Activated CD8-positive, alpha-beta memory T cell treated with anti-CD3 and anti-CD28 coated beads for 48 hours (primary cell): ENCODE measurements around the gene MSI2.

Source experiments
- DNase-seq, 3 experiments: peaks; one replicate each; pipeline ENCODE4 v3.0.0-alpha.2; 2020; ENCODE audit warnings: low read depth in 2 of 3, low spot score in 2 of 3

The MSI2 gene

DNA sequence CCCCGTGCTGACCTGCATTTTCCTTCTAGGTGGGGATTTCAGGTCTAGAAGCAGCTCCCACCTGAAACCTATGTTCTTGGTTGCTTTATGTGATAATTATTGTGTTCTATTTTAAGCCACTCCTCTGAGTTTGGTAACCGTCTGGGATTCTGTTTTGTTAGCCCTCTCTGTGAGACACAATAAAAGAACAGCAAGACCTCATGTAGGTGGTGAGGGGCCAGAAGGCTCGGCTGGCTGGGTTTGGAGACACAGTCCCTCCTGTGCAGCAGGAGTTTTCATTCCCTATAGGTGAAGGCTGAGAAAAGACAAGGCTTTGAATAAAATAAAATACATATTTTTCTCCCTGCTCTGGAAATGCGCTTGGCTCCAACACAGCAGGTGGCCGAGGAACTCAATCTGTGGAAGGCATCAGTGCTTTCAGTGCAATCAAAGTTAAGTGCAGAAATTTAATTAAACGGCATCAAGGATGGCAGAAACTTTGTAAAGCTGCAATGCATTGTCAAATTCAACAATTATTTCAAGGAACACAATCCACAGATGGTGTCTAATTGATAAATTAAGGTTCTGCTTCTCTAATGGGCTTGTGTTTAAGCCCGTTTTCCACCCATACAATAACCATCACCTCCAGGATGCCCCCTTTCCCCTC is 107.8 kb downstream of the MSI2 start:
- no peak for DNase-seq

- DNase-seq: no peak
These were observed 109.1 kb downstream of the MSI2 start for GRCh38 chr17:57365420-57365819.

DNA sequence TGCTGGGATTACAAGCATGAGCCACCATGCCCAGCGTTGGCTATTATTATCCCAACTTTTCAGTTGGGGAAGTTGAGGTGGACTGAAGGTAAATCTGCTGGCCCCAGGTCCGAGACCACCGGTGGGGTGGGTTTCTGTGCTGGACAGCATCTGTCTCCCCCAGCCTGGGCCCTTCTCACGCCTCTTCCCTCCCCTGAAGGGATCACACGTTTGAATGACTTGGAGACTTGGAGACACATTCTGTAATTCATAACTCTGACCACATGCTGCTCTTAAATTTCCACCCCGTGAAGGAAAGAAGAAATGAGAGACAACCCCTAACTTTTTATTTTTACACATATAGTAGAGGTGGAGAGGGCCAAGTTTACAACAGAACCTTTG is 109.8 kb downstream of the MSI2 start:
- DNase-seq: no peak

DNA sequence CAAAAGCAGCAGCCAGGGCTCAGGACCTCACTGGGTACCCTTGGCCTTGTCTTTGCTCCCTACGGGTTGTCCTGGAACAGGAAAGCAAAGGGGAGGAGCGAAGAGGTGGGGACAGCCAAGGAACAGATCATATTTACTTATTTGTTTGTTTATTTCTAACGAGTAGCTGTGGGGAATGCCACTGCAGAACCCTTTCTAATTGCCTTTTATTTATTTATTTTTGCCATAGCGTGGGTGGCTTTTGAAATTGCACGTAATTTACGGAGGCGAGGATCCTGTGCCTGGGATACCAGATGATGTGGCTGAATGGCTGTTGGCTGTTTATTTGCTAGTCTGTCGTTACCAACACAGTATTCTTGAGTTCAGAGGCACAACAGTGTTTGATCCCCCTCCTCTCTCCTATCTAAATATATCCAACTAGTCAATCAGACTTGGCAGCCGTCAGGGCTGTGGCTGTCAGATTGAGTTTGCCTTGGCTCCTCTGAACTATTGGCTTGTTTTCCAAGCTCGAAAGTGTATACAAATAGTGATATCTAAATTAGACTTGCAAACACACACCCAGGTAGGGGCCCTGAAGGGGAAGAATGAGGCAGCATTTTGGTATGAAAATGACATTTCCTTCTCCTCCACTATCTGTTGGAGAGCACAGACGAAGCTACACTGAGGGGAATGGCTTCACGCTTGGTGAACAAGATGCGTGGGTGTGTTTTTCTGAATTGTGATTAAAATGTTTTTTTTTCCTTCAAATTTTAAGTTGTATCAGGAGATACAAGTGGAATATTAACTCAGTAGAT is 110.4 kb downstream of the MSI2 start:
- no peak for DNase-seq

GRCh38 chr17:57368637-57369336 is 112.5 kb downstream of the MSI2 start:
- no peak for DNase-seq

- no peak for DNase-seq
These were observed 113.2 kb downstream of the MSI2 start for GRCh38 chr17:57369509-57369945.

- DNase-seq: no peak
These were observed 113.8 kb downstream of the MSI2 start for GRCh38 chr17:57370037-57370581.

GRCh38 chr17:57370619-57371018 is 114.3 kb downstream of the MSI2 start:
- no peak for DNase-seq

DNA sequence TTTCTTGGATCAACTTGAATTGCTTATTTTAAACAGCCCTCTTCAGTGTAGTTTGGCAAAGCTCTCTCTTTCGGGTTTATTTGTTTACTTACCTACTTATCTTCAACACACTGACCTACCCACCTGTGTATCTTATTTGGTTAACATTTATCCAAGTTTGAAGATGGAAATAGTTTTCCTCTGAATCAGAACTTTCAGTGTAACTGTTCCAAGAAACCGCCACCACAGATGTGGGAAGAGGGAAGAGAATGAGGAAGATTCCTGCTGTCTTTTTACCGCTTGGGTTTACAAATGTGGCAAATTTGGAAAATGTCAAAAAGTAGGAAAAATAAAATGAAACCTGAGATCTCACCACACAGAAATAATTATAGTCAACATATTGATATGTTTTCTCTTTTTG is 115.8 kb downstream of the MSI2 start:
- no peak for DNase-seq

- DNase-seq: no peak
These were observed 116.7 kb downstream of the MSI2 start for GRCh38 chr17:57373048-57373447.

- DNase-seq: no peak
These were observed 117.4 kb downstream of the MSI2 start for GRCh38 chr17:57373756-57374155.

GRCh38 chr17:57375040-57375769 is 118.9 kb downstream of the MSI2 start:
- DNase-seq: no peak

- DNase-seq: no peak
These were observed 119.5 kb downstream of the MSI2 start for GRCh38 chr17:57375770-57376225.

- no peak for DNase-seq
These were observed 120.8 kb downstream of the MSI2 start for GRCh38 chr17:57377094-57377493.

DNA sequence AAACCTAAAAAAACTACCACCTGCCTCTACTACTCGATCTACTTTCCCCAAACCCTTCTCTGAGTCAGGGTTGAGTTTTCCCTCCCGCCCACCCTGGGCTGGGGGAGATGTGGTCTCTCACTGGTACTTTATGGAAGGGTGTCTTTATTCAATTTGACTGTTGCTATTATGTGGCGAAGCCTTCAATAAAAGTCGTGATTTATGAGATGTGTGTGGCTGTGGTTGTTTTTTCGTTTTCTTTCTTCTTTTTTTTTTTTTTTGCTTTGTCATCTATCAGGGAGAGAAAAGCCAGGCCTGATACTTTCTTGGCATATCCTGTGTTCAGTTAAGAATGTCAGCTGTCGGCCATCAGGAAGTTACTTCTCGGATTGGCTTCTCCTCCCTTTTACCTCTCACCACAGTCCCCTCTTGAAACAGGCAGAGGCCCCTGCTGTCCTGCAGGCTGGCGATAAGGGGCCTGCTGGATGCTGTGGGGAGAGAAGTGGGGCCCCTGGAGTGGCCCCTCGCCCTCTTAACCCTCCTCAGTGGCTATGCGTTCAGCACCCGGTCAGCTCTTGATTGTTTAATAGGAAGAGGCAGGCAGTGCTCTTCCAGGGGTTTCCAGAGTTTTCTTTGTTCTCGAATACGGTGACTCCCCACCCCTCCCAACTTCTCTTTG is 123.0 kb downstream of the MSI2 start:
- no peak for DNase-seq

- DNase-seq: no peak
These were observed 123.6 kb downstream of the MSI2 start for GRCh38 chr17:57379895-57380434.

DNA sequence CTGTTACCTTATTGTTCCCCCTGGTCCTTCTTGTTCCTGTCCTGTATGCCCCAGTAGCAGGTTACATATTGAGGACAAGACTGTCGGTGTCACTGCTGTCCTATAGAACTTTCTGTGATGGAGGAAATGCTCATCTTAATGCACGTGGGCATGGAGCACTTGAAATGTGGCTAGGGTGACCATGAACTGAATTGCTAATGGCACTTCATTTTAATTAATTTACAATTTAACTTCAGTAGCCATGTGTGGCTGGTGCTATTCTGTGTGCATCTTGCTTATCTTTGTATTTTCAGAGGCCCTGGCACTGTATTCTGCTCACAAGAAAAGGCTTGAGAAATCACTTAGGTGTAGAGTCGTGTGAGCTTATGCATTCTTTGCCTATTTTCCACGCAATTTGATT is 125.2 kb downstream of the MSI2 start:
- DNase-seq: no peak

DNA sequence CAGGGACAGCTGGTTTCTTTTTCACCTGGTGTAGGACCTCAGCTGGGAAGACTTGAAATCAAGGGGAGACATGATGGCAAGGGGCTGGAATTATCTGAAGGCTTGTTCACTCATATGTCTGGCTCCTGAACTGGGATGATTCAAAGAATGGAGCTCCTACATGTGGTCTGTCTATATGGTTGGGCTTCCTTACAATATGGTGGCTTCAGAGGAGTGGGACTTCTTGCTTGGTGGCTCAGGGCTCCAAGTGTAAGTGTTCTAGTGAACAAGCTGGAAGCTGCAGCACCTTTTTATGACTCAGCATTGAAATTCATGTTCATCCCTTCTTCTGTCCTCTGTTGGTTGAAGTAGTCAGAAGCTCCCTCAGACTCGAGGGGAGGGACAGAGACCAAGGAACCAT is 127.9 kb downstream of the MSI2 start:
- DNase-seq: no peak

DNA sequence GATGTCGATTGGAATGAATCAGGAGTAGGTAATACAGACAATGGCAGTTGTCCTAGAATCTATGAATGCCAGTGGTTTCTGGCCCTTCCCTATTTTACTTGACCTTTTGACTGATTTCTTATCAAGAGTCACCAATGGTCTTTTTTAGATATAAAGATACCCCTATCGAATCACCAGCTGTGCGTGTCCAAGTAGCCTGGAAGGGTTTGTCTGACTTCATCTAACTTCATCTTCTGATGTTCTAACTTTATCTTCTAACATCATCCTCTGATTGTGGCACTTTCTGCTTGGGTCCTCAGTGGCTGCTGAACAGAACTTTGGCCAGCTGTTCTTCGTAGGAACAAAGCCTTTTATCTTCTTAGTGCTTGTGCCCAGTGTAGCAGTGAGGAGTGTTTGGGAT is 129.7 kb downstream of the MSI2 start:
- DNase-seq: no peak

DNA sequence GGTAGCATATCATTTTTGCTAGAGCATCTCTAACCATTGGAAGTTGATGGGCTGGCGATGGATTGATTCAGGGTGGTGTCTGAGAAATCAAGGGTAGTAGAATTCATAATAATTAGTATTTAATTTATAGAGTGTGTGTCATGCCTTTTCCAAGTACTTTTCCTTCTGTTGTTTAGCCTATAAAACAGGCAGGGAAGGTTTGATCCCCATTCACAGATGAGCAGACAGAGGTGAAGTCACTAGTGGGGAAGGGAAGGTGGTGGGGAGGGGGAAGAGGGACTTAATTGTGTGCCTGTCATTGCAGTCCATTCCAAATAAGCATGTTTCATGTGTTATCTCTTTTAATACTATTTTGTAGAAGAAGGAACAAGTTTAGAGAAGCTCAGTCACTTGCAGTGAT is 131.3 kb downstream of the MSI2 start:
- DNase-seq: no peak
